SU-DHL-6 (cell line): ENCODE results near the gene DYTN.

Experiments
- EZH2phosphoT487 ChIP-seq: fragments of 200-600 bp; sonication (generic), shearing (Covaris generic); conservative IDR thresholded peaks from 2 replicates; pipeline ENCODE4 v1.6.1; 2018; ENCODE audit warnings: mild to moderate bottlenecking, antibody characterized with exemption, low read length, moderate library complexity, mixed read lengths
- TF ChIP-seq, protein P1 (sequence below): fragments of 200-600 bp; sonication (generic); IDR thresholded peaks from one replicate; pipeline ENCODE4 v1.5.1; 2017; ENCODE audit warnings: antibody characterized with exemption, mild to moderate bottlenecking, low read length, moderate library complexity; ENCODE audit not compliant: insufficient read depth, poor library complexity, severe bottlenecking

DNA sequence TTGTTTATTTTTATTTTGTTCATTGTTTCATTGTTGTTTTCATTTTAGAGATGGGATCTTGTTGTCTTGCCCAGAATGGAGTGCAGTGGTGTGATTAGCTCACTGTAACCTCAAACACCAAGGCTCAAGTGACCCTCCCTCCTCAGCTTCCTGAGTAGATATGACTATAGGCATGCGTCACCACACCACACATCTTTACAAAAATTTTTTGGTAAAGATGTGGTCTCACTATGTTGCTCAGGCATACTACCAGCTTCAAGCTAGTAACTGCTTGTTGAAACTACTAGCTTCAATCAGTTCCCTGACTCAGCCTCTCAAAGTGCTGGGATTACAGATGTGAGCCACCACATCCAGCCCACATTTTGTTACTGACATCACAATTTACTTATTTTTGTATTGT, 61.1 kb downstream of the DYTN start:
- TF ChIP-seq, protein P1, sequence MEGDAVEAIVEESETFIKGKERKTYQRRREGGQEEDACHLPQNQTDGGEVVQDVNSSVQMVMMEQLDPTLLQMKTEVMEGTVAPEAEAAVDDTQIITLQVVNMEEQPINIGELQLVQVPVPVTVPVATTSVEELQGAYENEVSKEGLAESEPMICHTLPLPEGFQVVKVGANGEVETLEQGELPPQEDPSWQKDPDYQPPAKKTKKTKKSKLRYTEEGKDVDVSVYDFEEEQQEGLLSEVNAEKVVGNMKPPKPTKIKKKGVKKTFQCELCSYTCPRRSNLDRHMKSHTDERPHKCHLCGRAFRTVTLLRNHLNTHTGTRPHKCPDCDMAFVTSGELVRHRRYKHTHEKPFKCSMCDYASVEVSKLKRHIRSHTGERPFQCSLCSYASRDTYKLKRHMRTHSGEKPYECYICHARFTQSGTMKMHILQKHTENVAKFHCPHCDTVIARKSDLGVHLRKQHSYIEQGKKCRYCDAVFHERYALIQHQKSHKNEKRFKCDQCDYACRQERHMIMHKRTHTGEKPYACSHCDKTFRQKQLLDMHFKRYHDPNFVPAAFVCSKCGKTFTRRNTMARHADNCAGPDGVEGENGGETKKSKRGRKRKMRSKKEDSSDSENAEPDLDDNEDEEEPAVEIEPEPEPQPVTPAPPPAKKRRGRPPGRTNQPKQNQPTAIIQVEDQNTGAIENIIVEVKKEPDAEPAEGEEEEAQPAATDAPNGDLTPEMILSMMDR: no peak
- TF ChIP-seq EZH2phosphoT487: no peak
